ENCODE results near the gene FBXL2.

The FBXL2 gene

DNA sequence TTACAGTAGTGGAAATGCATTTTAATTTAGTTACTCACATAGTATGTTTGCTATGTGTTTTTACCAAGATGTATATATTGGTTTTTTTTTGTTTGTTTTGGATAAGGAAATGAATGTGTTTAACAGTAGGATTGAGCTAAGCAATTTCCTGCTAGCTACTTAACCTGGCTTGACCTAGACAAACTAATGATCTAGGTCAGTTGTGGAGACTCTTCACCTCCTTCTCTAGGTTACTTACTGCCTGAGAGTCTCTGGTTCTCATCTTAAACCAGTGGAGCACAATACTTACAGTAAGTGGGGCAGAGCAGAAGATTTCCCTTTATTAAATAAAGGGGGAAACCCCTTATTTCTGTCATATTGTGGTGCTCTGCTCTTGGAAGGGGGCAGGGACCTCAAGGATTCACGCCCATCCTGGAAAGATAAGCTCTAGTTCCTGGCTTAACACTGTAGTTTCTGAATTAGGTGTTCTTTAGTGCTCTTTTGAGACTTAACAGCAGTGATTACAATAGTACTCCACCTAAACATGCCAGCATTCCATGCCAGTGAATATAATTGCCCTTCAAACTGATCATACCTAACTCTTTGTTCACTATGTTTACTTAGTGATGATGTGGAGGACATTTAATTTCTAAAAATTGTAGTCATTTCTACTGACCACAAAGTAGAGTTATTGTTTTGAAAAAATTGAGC is 83.0 kb downstream of the FBXL2 start:
- no peak overlapping the region for H3K4me2 ChIP-seq (ENCODE audit: low read length)
- no peaks in the 10 kb centered on the region for H3K79me2 ChIP-seq (ENCODE audit: insufficient read depth, low read length)
- TF ChIP-seq EZH2 (IDR thresholded peaks at IDR 0.05; ENCODE audit: borderline replicate concordance, low read length), result no peak
- H3K4me3 ChIP-seq (ENCODE audit: low read depth, low read length, poor library complexity, severe bottlenecking), result no peak overlapping the region
- H4K20me1 ChIP-seq (ENCODE audit: insufficient read depth, low read length), result no peaks in the 10 kb centered on the region
- H3K36me3 ChIP-seq (ENCODE audit: insufficient read depth, low read length), result no peaks in the 10 kb centered on the region
- no peak overlapping the region for H2AFZ ChIP-seq (ENCODE audit: low read length)
- no peaks in the 10 kb centered on the region for H3K9me3 ChIP-seq (ENCODE audit: low read length)
- H3K9me2 ChIP-seq (ENCODE audit: low read depth, low read length), result no peaks in the 10 kb centered on the region
- H3K9ac ChIP-seq (ENCODE audit: low read length), result no peak overlapping the region
- no peak overlapping the region for H3K27ac ChIP-seq (ENCODE audit: low read depth, low read length, poor library complexity, severe bottlenecking)
- no peaks in the 10 kb centered on the region for H3K27me3 ChIP-seq (ENCODE audit: insufficient read depth, low read length)
- no peaks in the 10 kb centered on the region for H3F3A ChIP-seq (ENCODE audit: insufficient read depth, low read length)
- H3K4me1 ChIP-seq (ENCODE audit: insufficient read depth, low read length, severe bottlenecking), result no peaks in the 10 kb centered on the region

DNA sequence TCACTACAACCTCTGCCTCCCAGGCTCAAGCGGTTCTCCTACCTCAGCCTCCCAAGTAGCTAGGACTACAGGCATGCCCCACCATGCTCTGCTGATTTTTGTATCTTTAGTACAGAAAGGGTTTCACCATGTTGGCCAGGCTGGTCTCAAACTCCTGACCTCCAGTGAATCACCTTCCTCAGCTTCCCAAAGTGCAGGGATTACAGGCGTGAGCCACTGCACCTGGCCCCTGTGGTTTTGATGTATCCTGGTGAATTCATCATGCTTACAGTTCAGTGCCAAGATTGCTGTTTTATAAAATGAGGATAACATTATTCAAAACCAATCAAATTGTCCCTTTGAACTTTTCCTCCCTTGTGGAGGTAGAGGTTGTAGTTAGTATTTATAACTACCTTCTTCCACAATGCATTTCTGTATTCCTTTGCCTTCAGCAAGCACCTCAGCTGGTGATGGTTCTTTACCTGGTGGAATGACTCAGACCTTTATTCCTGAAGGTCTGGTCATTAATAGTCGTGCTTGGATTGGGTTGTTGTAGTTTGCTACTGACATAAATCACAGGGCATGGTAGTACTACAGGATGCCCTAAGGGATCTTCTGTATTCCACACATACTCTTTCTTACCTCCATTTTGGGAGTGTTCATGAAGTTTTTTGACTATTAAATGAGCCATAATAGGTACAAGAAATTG is 86.0 kb downstream of the FBXL2 start:
- H3K9me3 ChIP-seq (ENCODE audit: low read length), result no peaks in the 10 kb centered on the region

DNA sequence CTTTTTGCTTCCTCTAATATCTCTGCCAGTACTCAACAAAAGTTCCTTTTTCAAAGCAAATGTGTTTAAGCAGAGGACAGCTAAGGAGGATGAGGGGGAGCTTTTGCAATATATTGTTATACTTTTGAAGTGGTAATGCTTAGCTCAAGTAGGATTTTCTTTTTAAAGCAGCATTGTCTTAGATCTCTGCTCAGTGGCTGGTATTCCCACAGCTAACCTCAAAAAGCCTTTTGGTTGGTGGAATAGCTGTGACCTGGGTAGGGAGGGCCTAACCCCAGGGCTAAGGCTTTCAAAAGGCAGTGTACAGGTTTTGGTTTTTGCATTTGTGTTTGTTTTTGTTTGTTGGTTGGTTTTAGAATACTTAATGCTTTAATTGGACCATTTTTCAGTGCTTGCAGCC is 86.8 kb downstream of the FBXL2 start:
- Histone ChIP-seq H3K4me3 (ENCODE audit: low read depth, low read length, poor library complexity, severe bottlenecking) (no peak overlapping the region), H3K9ac (ENCODE audit: low read length) (no peak overlapping the region), H3K36me3 (ENCODE audit: insufficient read depth, low read length) (no peaks in the 10 kb centered on the region), H3K4me1 (ENCODE audit: insufficient read depth, low read length, severe bottlenecking) (no peaks in the 10 kb centered on the region), H3K27me3 (ENCODE audit: insufficient read depth, low read length) (no peaks in the 10 kb centered on the region), H3K4me2 (ENCODE audit: low read length) (no peak overlapping the region), H3K27ac (ENCODE audit: low read depth, low read length, poor library complexity, severe bottlenecking) (no peak overlapping the region), H3K79me2 (ENCODE audit: insufficient read depth, low read length) (no peaks in the 10 kb centered on the region), H3K9me2 (ENCODE audit: low read depth, low read length) (no peaks in the 10 kb centered on the region), H3K9me3 (ENCODE audit: low read length) (no peaks in the 10 kb centered on the region), H3F3A (ENCODE audit: insufficient read depth, low read length) (no peaks in the 10 kb centered on the region), H2AFZ (ENCODE audit: low read length) (no peak overlapping the region), H4K20me1 (ENCODE audit: insufficient read depth, low read length) (no peaks in the 10 kb centered on the region)
- TF ChIP-seq, protein P1, sequence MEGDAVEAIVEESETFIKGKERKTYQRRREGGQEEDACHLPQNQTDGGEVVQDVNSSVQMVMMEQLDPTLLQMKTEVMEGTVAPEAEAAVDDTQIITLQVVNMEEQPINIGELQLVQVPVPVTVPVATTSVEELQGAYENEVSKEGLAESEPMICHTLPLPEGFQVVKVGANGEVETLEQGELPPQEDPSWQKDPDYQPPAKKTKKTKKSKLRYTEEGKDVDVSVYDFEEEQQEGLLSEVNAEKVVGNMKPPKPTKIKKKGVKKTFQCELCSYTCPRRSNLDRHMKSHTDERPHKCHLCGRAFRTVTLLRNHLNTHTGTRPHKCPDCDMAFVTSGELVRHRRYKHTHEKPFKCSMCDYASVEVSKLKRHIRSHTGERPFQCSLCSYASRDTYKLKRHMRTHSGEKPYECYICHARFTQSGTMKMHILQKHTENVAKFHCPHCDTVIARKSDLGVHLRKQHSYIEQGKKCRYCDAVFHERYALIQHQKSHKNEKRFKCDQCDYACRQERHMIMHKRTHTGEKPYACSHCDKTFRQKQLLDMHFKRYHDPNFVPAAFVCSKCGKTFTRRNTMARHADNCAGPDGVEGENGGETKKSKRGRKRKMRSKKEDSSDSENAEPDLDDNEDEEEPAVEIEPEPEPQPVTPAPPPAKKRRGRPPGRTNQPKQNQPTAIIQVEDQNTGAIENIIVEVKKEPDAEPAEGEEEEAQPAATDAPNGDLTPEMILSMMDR (IDR thresholded peaks at IDR 0.05; ENCODE audit: low read length), result no peak
- TF ChIP-seq EZH2 (IDR thresholded peaks at IDR 0.05; ENCODE audit: borderline replicate concordance, low read length), result no peak

More for the DNA sequence above, 86.0 kb downstream of the FBXL2 start:
- TF ChIP-seq, protein P1 (IDR thresholded peaks at IDR 0.05; ENCODE audit: low read length), result no peak
- no peak for TF ChIP-seq EZH2 (IDR thresholded peaks at IDR 0.05; ENCODE audit: borderline replicate concordance, low read length)
- H3K27me3 ChIP-seq (ENCODE audit: insufficient read depth, low read length), result no peaks in the 10 kb centered on the region
- H2AFZ ChIP-seq (ENCODE audit: low read length), result no peak overlapping the region
- H3K4me2 ChIP-seq (ENCODE audit: low read length), result no peak overlapping the region
- no peaks in the 10 kb centered on the region for H4K20me1 ChIP-seq (ENCODE audit: insufficient read depth, low read length)
- H3K36me3 ChIP-seq (ENCODE audit: insufficient read depth, low read length), result no peaks in the 10 kb centered on the region
- no peaks in the 10 kb centered on the region for H3K9me2 ChIP-seq (ENCODE audit: low read depth, low read length)
- H3K9ac ChIP-seq (ENCODE audit: low read length), result no peak overlapping the region
- H3F3A ChIP-seq (ENCODE audit: insufficient read depth, low read length), result no peaks in the 10 kb centered on the region
- no peaks in the 10 kb centered on the region for H3K79me2 ChIP-seq (ENCODE audit: insufficient read depth, low read length)
- H3K4me1 ChIP-seq (ENCODE audit: insufficient read depth, low read length, severe bottlenecking), result no peaks in the 10 kb centered on the region
- no peak overlapping the region for H3K27ac ChIP-seq (ENCODE audit: low read depth, low read length, poor library complexity, severe bottlenecking)
- H3K4me3 ChIP-seq (ENCODE audit: low read depth, low read length, poor library complexity, severe bottlenecking), result no peak overlapping the region
